ENCODE measurements around the gene CRPPA. TPM values are rescaled to one million over a fixed set of nuclear protein-coding genes. Genes with fewer than 3 reads are reported as not detected.

Gene CRPPA
- total and polyA plus RNA-seq, 2 of the 4 experiments (the other 2 are of a cell fraction), result 0.67 to 1.3 TPM

DNA sequence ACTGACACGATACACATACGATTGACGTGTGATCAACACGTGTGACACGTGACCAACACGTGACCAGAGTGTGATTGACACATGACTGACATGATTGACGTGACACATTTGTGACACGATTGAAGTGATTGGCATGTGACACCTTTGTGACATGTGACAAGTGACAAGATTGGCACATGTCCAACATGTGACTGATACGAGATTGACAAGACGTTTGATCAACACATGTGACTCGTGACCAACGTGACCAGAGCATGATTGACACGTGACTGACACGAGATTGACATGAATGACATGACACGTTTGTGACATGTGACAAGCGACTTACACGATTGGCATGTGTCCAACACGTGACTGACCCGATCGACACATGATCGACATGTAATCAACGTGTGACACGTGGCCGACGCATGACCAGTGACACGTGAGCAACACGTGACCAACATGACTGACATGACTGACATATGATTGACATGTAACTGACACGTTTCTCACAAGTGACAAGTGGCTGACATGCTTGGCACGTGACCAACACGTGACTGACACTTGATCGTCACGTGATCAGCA is 22.0 kb downstream of the CRPPA start:
- no peak overlapping the region for H2AK5ac ChIP-seq (ENCODE audit: low read depth, low read length)
- no peak overlapping the region for H4K91ac ChIP-seq (ENCODE audit: insufficient read depth, low read depth, low read length)
- H4K20me1 ChIP-seq (ENCODE audit: insufficient read depth, low read length), result 0 out of 2 replicates have a peak, but pooled peaks cover 6% of the 10 kb centered on the region
- H3K79me1 ChIP-seq (ENCODE audit: low read depth in 1 of 2, low read length in 2 of 2), result no peaks in the 10 kb centered on the region; a peak in 1 of 4 replicates
- no peak overlapping the region for H3K4me2 ChIP-seq (ENCODE audit: low read depth, low read length)
- no peak overlapping the region for H3K4me3 ChIP-seq (ENCODE audit: insufficient read depth, low read depth, low read length)
- DNase-seq (peak; percentile 10), ATAC-seq (ENCODE audit: low read depth) (no peak)
- H2BK120ac ChIP-seq (ENCODE audit: low read depth, low read length), result no peak overlapping the region
- no peak overlapping the region for H3K4ac ChIP-seq (ENCODE audit: low read depth, low read length)
- H2BK15ac ChIP-seq (ENCODE audit: low read depth, low read length), result no peak overlapping the region
- H3K27ac ChIP-seq (ENCODE audit: insufficient read depth, low read length), result no peak overlapping the region
- peak overlapping the region; percentile 11 for H2AFZ ChIP-seq (replicated peaks; ENCODE audit: low read length, poor library complexity)
- TF ChIP-seq BHLHE40 (IDR thresholded peaks at IDR 0.05; ENCODE audit: low read depth, low read length) (no peak), NFE2L2 (IDR thresholded peaks at IDR 0.05; ENCODE audit: low read depth, low read length) (no peak), FOS (IDR thresholded peaks at IDR 0.05; ENCODE audit: low read depth, low read length) (no peak), SMC3 (IDR thresholded peaks at IDR 0.05; ENCODE audit: low read depth, low read length) (no peak), RFX5 (IDR thresholded peaks at IDR 0.05; ENCODE audit: low read depth, low read length) (no peak), MXI1 (IDR thresholded peaks at IDR 0.05; ENCODE audit: borderline replicate concordance, low read depth, low read length) (no peak), CEBPB (IDR thresholded peaks at IDR 0.05; ENCODE audit: low read depth, low read length) (no peak), POLR2A (IDR thresholded peaks at IDR 0.05; ENCODE audit: low read depth, low read length) (no peak), MAZ (IDR thresholded peaks at IDR 0.05; ENCODE audit: borderline replicate concordance, low read depth, low read length) (no peak), RAD21 (IDR thresholded peaks at IDR 0.05; ENCODE audit: low read length) (no peak)
- TF ChIP-seq, protein P1, sequence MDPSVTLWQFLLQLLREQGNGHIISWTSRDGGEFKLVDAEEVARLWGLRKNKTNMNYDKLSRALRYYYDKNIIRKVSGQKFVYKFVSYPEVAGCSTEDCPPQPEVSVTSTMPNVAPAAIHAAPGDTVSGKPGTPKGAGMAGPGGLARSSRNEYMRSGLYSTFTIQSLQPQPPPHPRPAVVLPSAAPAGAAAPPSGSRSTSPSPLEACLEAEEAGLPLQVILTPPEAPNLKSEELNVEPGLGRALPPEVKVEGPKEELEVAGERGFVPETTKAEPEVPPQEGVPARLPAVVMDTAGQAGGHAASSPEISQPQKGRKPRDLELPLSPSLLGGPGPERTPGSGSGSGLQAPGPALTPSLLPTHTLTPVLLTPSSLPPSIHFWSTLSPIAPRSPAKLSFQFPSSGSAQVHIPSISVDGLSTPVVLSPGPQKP (IDR thresholded peaks at IDR 0.05; ENCODE audit: borderline replicate concordance, low read depth, low read length), result no peak
- TF ChIP-seq, protein P2, sequence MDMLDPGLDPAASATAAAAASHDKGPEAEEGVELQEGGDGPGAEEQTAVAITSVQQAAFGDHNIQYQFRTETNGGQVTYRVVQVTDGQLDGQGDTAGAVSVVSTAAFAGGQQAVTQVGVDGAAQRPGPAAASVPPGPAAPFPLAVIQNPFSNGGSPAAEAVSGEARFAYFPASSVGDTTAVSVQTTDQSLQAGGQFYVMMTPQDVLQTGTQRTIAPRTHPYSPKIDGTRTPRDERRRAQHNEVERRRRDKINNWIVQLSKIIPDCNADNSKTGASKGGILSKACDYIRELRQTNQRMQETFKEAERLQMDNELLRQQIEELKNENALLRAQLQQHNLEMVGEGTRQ (IDR thresholded peaks at IDR 0.05; ENCODE audit: low read depth, low read length), result no peak
- ChIA-PET POLR2A (ENCODE audit: unreplicated experiment) (no interaction called here), CTCF (no interaction called here)
- no peak overlapping the region for H4K8ac ChIP-seq (ENCODE audit: low read depth in 2 of 2, low read length in 2 of 2)
- H3K27me3 ChIP-seq (ENCODE audit: control insufficient read depth, insufficient read depth, low read length), result no peaks in the 10 kb centered on the region
- H4K5ac ChIP-seq (ENCODE audit: low read depth, low read length), result no peak overlapping the region
- H3K56ac ChIP-seq (ENCODE audit: extremely low read depth, insufficient read depth, low read length), result no peak overlapping the region
- H3K9me1 ChIP-seq (ENCODE audit: insufficient read depth, low read length), result peaks cover 3% of the 10 kb centered on the region; the same call in 1 of the 2 replicates
- no peak overlapping the region for H2AK9ac ChIP-seq (replicated peaks; ENCODE audit: low read depth, low read length, poor library complexity)
- intact Hi-C loops (cut with micrococcal nuclease), result no loop called here
- dilution Hi-C loops (cut with HindIII; ENCODE audit: low sequenced_read_pairs, unreplicated experiment), result no loop called here
- H3K9ac ChIP-seq (ENCODE audit: low read depth, low read length), result no peak overlapping the region
- in situ Hi-C loops (cut with MboI; ENCODE audit: low sequenced_read_pairs), result no loop called here
- peaks cover 22% of the 10 kb centered on the region for H3K9me3 ChIP-seq (ENCODE audit: control insufficient read depth, insufficient read depth, low read length)
- H2BK5ac ChIP-seq (ENCODE audit: low read depth, low read length, poor library complexity, severe bottlenecking), result no peak overlapping the region
- no peak overlapping the region for H3K23ac ChIP-seq (ENCODE audit: low read depth, low read length)
- H3K14ac ChIP-seq (replicated peaks; ENCODE audit: low read depth, low read length), result no peak overlapping the region
- no peaks in the 10 kb centered on the region for H3K4me1 ChIP-seq (ENCODE audit: control insufficient read depth, insufficient read depth, low read length)
- H3K36me3 ChIP-seq (ENCODE audit: control insufficient read depth, insufficient read depth, low read length), result no peaks in the 10 kb centered on the region
- BruUV-seq (replicated peaks), result no TSS peak
- 95% methylated on average over 32 of the region's 32 CpGs; no CpG with 5 or more reads in 1 of the 2 experiments for WGBS, 2 experiments (ENCODE audit: extremely low coverage in 2 of 2, insufficient read length in 1 of 2)
- no peak overlapping the region for H2BK20ac ChIP-seq (ENCODE audit: low read depth, low read length)
- no peak overlapping the region for H3K18ac ChIP-seq (ENCODE audit: low read depth, low read length)

Data from IMR-90 (cell line).